Right cardiac atrium (tissue), 5 donors: ENCODE measurements around the gene NME7. TPM values are rescaled to one million over a fixed set of nuclear protein-coding genes. Genes with fewer than 3 reads are reported as not detected.
"Not testable (repeated sequence)": the region's sequence is repeated elsewhere in the genome, so short reads cannot be mapped to it uniquely, and the experiment has no call there.

ENCODE experiments used
- ATAC-seq, 2 donors: fragments of 200-7000 bp; cut with Tn5 transposase; one replicate each; pipeline versions ENCODE4 v1.8.0 to v1.9.1; 2020; ENCODE audit warnings: moderate library complexity in 2 of 2, mild to moderate bottlenecking in 1 of 2
- DNase-seq, 3 donors: peaks; one replicate each; pipeline ENCODE4 v3.0.0-alpha.2; 2020
- H3K27ac ChIP-seq: one replicate; pipeline ENCODE4 v1.5.1; 2013; ENCODE audit warnings: mild to moderate bottlenecking, low read length, control low read depth, moderate library complexity
- H3K27me3 ChIP-seq: one replicate; pipeline ENCODE4 v1.6.1; 2013; ENCODE audit not compliant: control insufficient read depth, insufficient read depth
- H3K4me1 ChIP-seq: one replicate; pipeline ENCODE4 v1.6.1; 2013; ENCODE audit warnings: low read length; ENCODE audit not compliant: control insufficient read depth, insufficient read depth
- H3K4me3 ChIP-seq: one replicate; pipeline ENCODE4 v1.5.1; 2013; ENCODE audit warnings: low read length, control low read depth
- H3K9me3 ChIP-seq: one replicate; pipeline ENCODE4 v1.6.1; 2013; ENCODE audit warnings: low read length; ENCODE audit not compliant: control insufficient read depth
- WGBS: extraction: QIAGEN DNeasy Blood & Tissue Kit; methylation state at CpG from one replicate; pipeline ENCODE4 v1.1.7; 2013; 5-methylcytosine and 5-hydroxymethylcytosine counted together
- intact Hi-C, 4 donors: fragments of 100-400 bp; cut with DNase I; formaldehyde crosslinking; loops; one replicate each; pipeline versions ENCODE4 v1.11.0 to v1.14.0; 2022 to 2023
- polyA plus RNA-seq: library from polyadenylated mRNA; stranded (reverse); fragments of 200-250 nt; gene quantifications from one replicate; pipeline ENCODE4 v1.2.3, GENCODE V29; 2013
- total RNA-seq, 4 donors: library from RNA; stranded (reverse); fragmentation: NEBNext Ultra II Directional; extraction: Animal tissue kit (Norgen Biotek cat#: 25700); gene quantifications; one replicate each; pipeline ENCODE4 v1.2.1, GENCODE V29; 2021
- donor health status: healthy with polysubstance abuse.
- donor health status: DM: no; HTN: yes; CAD: no.
- donor health status: DM: no; HTN: no; CAD: no.
- donor health status: DM: no; HTN: yes; CAD: no; lungs with severe emphysema.
- donor health status: DM: yes; HTN: yes; CAD: no.

Gene NME7
- total and polyA plus RNA-seq, 5 donors, result 8.7 to 15.1 (median 9.3) TPM

DNA sequence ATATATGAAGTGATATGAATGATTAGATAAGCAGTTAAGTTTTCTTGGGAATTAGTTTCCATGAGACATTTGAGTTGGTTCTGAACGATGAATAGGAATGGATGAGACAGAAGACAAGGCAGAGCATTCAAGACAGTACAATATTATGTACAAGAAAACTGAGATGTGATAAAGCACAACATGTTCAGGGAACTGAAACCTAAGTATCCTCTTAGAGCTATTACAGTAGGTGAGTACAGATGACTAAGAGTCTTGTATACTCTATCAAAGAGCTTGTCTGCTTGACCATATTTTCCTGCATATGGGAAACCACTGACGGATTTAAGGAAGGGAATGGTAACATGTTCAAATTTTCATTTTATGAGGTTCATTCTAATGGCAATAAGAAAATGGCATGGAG lies 61.6 kb downstream of the NME7 start:
- H3K27me3 ChIP-seq, result no peaks in the 10 kb centered on the region
- H3K4me3 ChIP-seq, result no peak overlapping the region

DNA sequence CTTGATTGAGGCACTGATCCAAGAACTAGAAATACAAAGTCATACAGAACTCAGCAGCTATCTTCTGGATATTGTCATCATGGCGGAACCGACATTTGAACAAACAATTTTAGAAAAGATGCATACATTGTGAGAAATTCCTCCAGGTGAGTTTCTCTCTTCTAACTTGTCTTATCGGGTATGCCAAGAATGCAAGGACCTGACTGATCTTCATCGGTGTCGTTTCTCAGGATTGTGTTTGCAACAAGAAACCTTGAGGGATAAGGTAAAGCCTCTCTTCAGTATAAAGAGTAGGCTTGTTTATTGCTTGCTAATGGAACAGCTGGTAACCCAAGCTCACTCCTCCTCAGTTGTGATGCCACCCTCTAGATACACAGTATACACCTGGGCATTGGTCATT lies 62.2 kb downstream of the NME7 start:
- DNase-seq, result no peak
- intact Hi-C loops, result no loop called here
- no peaks in the 10 kb centered on the region for H3K9me3 ChIP-seq
- no peak overlapping the region for H3K4me3 ChIP-seq
- no peaks in the 10 kb centered on the region for H3K27me3 ChIP-seq
- WGBS, result 96% methylated on average over 5 of the region's 5 CpGs
- ATAC-seq, result no peak
- H3K27ac ChIP-seq, result no peak overlapping the region
- no peaks in the 10 kb centered on the region for H3K4me1 ChIP-seq

More for the DNA sequence above, 61.6 kb downstream of the NME7 start:
- Histone ChIP-seq H3K27ac (no peak overlapping the region), H3K4me1 (no peaks in the 10 kb centered on the region), H3K9me3 (no peaks in the 10 kb centered on the region)
- ATAC-seq, result no peak
- WGBS, result 95% methylated on average over 2 of the region's 2 CpGs
- DNase-seq, result no peak
- intact Hi-C loops, result no loop called here

DNA sequence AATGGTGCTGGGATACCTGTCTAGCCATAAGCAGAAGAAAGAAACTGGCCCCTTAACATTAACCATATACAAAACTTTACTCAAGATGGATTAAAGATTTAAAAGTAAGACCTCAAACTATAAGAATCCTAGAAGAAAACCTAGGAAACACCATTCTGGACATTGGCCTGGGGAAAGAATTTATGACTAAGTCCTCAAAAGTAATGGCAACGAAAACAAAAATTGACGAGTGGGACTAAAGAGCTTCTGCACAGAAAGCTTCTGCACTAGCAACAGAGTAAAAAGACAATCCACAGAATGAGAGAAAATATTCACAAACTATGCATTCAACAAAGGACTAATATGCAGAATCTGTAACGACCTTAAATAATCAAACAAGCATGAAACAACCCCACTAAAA lies 66.7 kb downstream of the NME7 start:
- Histone ChIP-seq H3K27ac (no peak overlapping the region), H3K9me3 (no peaks in the 10 kb centered on the region), H3K27me3 (no peaks in the 10 kb centered on the region), H3K4me1 (no peaks in the 10 kb centered on the region), H3K4me3 (no peak overlapping the region)
- no peak for DNase-seq
- intact Hi-C loops, result no loop called here
- no peak for ATAC-seq
- WGBS, result 70% methylated on average over 3 of the region's 3 CpGs

DNA sequence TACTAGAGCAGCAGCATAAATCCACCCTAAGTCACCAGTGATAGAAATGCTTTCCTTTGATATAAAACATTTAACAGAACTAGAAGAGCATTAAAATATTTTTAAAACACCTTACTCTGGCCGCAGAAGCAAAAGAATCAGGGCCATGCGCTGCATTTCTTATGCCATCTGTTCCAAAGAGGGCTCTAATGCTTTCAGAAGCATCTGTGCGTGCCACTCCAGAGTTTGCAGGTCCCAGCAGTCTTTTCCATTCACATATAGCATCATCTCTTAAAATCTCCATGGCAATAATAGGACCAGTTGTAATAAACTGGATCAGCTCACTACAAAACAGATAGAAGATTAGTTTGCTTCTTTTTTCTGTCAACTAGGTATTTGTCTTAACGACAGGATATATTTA lies 69.2 kb downstream of the NME7 start:
- Histone ChIP-seq H3K4me1 (no peaks in the 10 kb centered on the region), H3K9me3 (no peaks in the 10 kb centered on the region), H3K27me3 (no peaks in the 10 kb centered on the region), H3K4me3 (no peak overlapping the region), H3K27ac (no peak overlapping the region)
- intact Hi-C loops, result no loop called here
- DNase-seq, result no peak
- ATAC-seq, result no peak
- WGBS, result 95% methylated on average over 4 of the region's 4 CpGs

DNA sequence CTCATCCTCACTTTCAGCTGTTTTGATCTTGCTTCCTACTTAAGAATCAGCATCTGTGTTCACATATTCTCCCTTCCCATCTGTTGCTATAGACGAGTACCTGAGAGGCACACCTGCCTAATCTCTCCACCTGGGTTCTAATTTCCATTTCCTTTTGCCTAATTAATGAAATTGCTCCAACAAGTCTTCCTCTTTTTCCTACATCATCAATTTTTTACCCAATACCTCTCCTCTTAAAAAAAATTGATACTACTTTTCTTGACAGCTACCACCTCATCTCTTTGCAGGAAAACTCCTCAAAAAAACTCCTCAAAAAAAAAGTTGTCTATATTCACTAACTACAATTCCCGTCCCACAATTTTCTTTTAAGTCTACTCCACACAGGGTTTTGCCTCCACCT lies 71.8 kb downstream of the NME7 start:
- WGBS, result 95% methylated on average over 2 of the region's 2 CpGs
- no peak for DNase-seq
- H3K27ac ChIP-seq, result no peak overlapping the region
- H3K4me1 ChIP-seq, result no peaks in the 10 kb centered on the region
- ATAC-seq, result no peak
- H3K27me3 ChIP-seq, result no peaks in the 10 kb centered on the region
- no peak overlapping the region for H3K4me3 ChIP-seq
- intact Hi-C loops, result no loop called here
- H3K9me3 ChIP-seq, result no peaks in the 10 kb centered on the region

DNA sequence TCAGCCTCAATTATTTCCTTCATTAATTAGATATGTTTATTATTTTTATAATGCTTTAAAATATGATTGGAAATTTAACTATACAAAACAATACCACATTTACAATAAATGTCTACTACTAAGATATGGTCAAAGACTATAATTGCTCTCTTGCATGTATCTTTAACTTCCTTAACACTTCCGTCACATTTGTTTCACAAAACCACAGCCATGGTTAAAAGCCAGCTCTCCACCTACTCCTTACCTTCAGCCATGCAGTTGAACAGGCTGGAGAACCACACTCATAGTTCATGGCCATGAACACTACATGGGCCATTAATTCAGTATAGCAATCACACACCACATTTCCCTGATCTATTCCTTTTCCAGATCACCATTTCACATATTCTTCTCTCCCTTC lies 72.2 kb downstream of the NME7 start:
- no peak overlapping the region for H3K27ac ChIP-seq
- H3K9me3 ChIP-seq, result no peaks in the 10 kb centered on the region
- H3K4me1 ChIP-seq, result no peaks in the 10 kb centered on the region
- WGBS, result 94% methylated on average over 1 of the region's 1 CpG
- ATAC-seq, result no peak
- intact Hi-C loops, result no loop called here
- H3K4me3 ChIP-seq, result no peak overlapping the region
- no peak for DNase-seq
- H3K27me3 ChIP-seq, result no peaks in the 10 kb centered on the region

DNA sequence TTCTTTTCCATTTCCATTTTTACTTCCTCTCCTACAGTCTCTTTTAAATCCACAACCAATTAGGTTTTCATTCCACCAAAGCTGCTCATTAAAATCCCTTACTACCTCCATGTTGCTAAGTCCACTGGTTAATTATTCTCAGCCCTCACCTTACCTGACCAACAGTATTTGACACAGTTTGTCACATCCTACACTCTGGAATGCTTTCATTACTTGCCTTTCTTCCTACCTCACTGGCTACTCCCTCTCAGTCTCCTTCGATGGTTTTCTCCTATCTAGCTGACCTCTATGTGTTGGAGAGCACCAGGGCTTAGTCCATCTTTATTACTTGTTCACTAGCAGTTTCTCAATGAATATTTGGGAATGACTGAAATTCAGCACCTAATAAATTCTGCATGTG lies 78.6 kb downstream of the NME7 start:
- Histone ChIP-seq H3K9me3 (no peaks in the 10 kb centered on the region), H3K4me3 (no peak overlapping the region), H3K4me1 (no peaks in the 10 kb centered on the region), H3K27me3 (no peaks in the 10 kb centered on the region), H3K27ac (no peak overlapping the region)
- no peak for DNase-seq
- no peak for ATAC-seq
- 79% methylated on average over 1 of the region's 1 CpG for WGBS
- intact Hi-C loops, result no loop called here

DNA sequence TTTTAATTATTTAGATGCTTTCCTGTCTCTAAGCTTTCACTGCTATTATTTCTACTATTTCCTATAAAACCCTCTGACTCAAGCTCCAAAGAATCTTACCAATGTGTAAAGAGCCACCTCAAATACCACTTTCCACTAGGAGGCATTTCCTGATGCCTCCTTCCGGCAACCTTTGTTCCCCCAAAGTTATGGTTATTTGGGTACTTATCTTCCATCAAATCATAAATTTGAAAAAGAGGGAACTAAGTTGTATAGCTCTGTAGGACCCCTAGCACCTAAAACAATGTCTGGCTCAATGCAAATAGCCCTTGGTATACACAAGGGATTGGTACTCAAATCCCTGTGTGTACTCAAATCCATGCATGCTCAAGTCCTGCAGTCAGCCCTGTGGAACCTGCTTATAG lies 79.6 kb downstream of the NME7 start:
- Histone ChIP-seq H3K4me1 (no peaks in the 10 kb centered on the region), H3K27me3 (no peaks in the 10 kb centered on the region), H3K4me3 (no peak overlapping the region), H3K9me3 (no peaks in the 10 kb centered on the region), H3K27ac (no peak overlapping the region)
- intact Hi-C loops, result no loop called here
- ATAC-seq, result no peak
- DNase-seq, result no peak
- 94% methylated on average over 1 of the region's 1 CpG for WGBS

DNA sequence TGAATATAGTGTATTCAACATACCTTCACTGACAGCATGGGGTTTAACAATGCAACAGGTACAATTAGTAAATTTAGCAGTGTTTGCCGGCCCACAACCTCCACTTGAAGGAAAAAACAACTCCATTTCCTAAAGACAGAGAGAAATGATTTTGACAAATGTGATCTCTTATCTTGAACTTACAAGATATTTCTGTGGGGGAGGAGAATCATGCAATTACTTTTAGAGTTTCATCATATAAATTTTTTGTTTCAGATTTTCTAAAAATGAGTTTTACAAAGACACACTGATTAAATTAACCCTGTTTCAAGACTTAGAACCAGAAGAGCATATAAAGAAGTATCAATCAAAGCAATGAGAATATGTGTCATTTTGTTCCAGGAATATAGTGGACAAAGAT lies 80.3 kb downstream of the NME7 start:
- no peak for ATAC-seq
- WGBS, result 81% methylated on average over 1 of the region's 1 CpG

DNA sequence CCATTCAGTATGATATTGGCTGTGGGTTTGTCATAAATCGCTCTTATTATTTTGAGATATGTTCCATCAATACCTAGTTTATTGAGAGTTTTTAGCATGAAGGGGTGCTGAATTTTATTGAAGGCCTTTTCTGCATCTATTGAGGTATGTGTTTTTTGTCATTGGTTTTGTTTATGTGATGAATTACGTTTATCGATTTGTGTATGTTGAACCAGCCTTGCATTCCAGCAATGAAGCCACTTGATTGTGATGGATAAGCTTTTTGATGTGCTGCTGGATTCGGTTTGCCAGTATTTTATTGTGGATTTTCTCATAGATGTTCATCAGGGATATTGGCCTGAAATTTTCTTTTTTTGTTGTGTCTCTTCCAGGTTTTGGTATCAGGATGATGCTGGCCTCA lies 86.0 kb downstream of the NME7 start:
- H3K27ac ChIP-seq, H3K27me3 ChIP-seq, H3K4me1 ChIP-seq, H3K9me3 ChIP-seq, DNase-seq, intact Hi-C loops, H3K4me3 ChIP-seq, ATAC-seq: not testable (repeated sequence)
- 98% methylated on average over 4 of the region's 4 CpGs for WGBS

More for the DNA sequence above, 80.3 kb downstream of the NME7 start:
- no peak for DNase-seq
- no peaks in the 10 kb centered on the region for H3K9me3 ChIP-seq
- no peak overlapping the region for H3K27ac ChIP-seq
- H3K4me3 ChIP-seq, result no peak overlapping the region
- intact Hi-C loops, result no loop called here
- no peaks in the 10 kb centered on the region for H3K4me1 ChIP-seq
- no peaks in the 10 kb centered on the region for H3K27me3 ChIP-seq

DNA sequence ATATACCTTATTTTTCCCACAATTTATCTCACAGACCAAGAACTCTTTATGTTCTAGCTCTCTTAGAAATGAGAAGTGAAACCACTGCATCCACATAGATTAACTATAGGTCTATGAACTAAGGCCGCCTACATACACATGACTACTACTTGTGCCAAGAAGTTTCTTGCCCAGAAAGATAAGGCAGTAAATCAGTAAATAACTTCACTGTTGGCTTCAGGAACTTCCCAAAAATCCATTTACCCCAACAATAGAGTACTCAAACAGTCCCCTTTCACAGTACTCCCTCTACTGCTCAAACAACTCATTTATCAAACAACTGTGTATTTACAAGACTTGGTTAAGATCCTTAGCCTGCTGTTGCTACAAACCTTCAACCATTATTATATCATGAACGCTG lies 96.5 kb downstream of the NME7 start:
- WGBS, result 56% methylated on average over 2 of the region's 2 CpGs
- Histone ChIP-seq H3K9me3 (no peaks in the 10 kb centered on the region), H3K4me1 (no peaks in the 10 kb centered on the region), H3K27ac (no peak overlapping the region), H3K4me3 (no peak overlapping the region), H3K27me3 (no peaks in the 10 kb centered on the region)
- intact Hi-C loops, result no loop called here
- DNase-seq (no peak), ATAC-seq (peak in 1 of 2 donors; percentile 56)

DNA sequence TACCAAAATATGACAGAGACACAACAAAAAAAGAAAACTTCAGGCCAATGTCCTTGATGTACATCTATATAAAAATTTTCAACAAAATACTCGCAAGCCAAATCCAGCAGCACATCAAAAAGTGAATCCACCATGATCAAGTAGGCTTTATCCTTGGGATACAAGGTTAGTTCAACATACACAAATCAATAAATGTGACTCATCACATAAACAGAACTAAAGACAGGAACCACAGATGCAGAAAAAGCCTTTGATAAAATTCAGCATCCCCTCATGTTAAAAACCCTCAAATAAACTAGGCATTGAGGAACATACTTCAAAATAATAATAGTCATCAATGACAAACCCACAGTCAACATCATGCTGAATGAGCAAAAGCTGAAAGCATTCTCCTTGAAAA lies 101.5 kb downstream of the NME7 start:
- no peaks in the 10 kb centered on the region for H3K4me1 ChIP-seq
- 100% methylated on average over 1 of the region's 1 CpG for WGBS

More for the DNA sequence above, 101.5 kb downstream of the NME7 start:
- H3K9me3 ChIP-seq, result no peaks in the 10 kb centered on the region
- ATAC-seq (no peak), DNase-seq (no peak)
- intact Hi-C loops, result no loop called here
- H3K27ac ChIP-seq, result no peak overlapping the region
- H3K27me3 ChIP-seq, result no peaks in the 10 kb centered on the region
- H3K4me3 ChIP-seq, result no peak overlapping the region
